Lung (tissue), 12 donors: ENCODE results near the gene HDAC4. TPM values are rescaled to one million over a fixed set of nuclear protein-coding genes. Genes with fewer than 3 reads are reported as not detected.

ENCODE experiments used
- ATAC-seq: fragments of 200-7000 bp; cut with Tn5 transposase; one replicate; pipeline ENCODE4 v1.9.1; 2020; ENCODE audit warnings: moderate number of reproducible peaks; ENCODE audit not compliant: insufficient read depth, low FRiP score
- DNase-seq, 3 donors: peaks; one replicate each; pipeline ENCODE4 v3.0.0-alpha.2; 2013 to 2017
- H3K27ac ChIP-seq, 2 donors: one replicate each; pipeline ENCODE4 v1.5.1; 2013; ENCODE audit warnings: mild to moderate bottlenecking in 2 of 2, moderate library complexity in 2 of 2, control low read depth in 1 of 2, inconsistent platforms in 1 of 2, low read depth in 1 of 2, low read length in 1 of 2
- H3K27me3 ChIP-seq, 3 donors: one replicate each; pipeline ENCODE4 v1.5.1; 2013; ENCODE audit warnings: low read length in 2 of 3; ENCODE audit not compliant: control insufficient read depth in 3 of 3, insufficient read depth in 3 of 3
- H3K36me3 ChIP-seq, 4 donors: one replicate each; pipeline ENCODE4 v1.5.1; 2013; ENCODE audit warnings: low read length in 4 of 4, mild to moderate bottlenecking in 1 of 4, moderate library complexity in 1 of 4; ENCODE audit not compliant: control insufficient read depth in 4 of 4, insufficient read depth in 4 of 4
- H3K4me1 ChIP-seq, 5 donors: one replicate each; pipeline ENCODE4 v1.5.1; 2013; ENCODE audit warnings: low read length in 5 of 5, mild to moderate bottlenecking in 2 of 5, moderate library complexity in 1 of 5; ENCODE audit not compliant: control insufficient read depth in 5 of 5, insufficient read depth in 5 of 5
- H3K4me3 ChIP-seq: one replicate; pipeline ENCODE4 v1.5.1; 2013; ENCODE audit warnings: mild to moderate bottlenecking, control low read depth, moderate library complexity
- H3K9ac ChIP-seq, 2 donors: one replicate each; pipeline ENCODE4 v1.5.1; 2013; ENCODE audit warnings: low read length in 2 of 2, control low read depth in 1 of 2; ENCODE audit not compliant: insufficient read depth in 1 of 2
- H3K9me3 ChIP-seq, 4 donors: one replicate each; pipeline ENCODE4 v1.5.1; 2013; ENCODE audit warnings: low read length in 3 of 4, mild to moderate bottlenecking in 1 of 4, moderate library complexity in 1 of 4; ENCODE audit not compliant: control insufficient read depth in 4 of 4, insufficient read depth in 3 of 4
- WGBS, 2 donors: extraction: QIAGEN DNeasy Blood & Tissue Kit; methylation state at CpG; one replicate each; pipeline ENCODE4 v1.1.7; 2013; 5-methylcytosine and 5-hydroxymethylcytosine counted together
- polyA plus RNA-seq, 2 donors: library from polyadenylated mRNA; stranded (reverse); fragments of 200-250 nt; gene quantifications; one replicate each; pipeline ENCODE4 v1.2.1, GENCODE V29; 2013
- total RNA-seq, 2 donors: library from RNA; depleted of rRNA in 1 of 2; stranded (reverse); fragments of >200 nt in 1 of 2; gene quantifications; one replicate each; pipeline ENCODE4 v1.2.1, GENCODE V29; 2014 to 2021
- TF ChIP-seq, protein P1 (sequence below): IDR thresholded peaks from 2 replicates; pipeline ENCODE4 v1.5.1; 2012; ENCODE audit warnings: mild to moderate bottlenecking; ENCODE audit errors: control extremely low read depth, extremely low read depth
- donor health status: control.
- donor health status: control.
- donor health status: Bipolar disorder and iron deficiency.
- donor health status: healthy.
- donor health status: DM: yes; HTN: yes; CAD: no.

The HDAC4 gene
- total and polyA plus RNA-seq, 4 donors, result 6.9 to 47.7 (median 20.7) TPM

DNA sequence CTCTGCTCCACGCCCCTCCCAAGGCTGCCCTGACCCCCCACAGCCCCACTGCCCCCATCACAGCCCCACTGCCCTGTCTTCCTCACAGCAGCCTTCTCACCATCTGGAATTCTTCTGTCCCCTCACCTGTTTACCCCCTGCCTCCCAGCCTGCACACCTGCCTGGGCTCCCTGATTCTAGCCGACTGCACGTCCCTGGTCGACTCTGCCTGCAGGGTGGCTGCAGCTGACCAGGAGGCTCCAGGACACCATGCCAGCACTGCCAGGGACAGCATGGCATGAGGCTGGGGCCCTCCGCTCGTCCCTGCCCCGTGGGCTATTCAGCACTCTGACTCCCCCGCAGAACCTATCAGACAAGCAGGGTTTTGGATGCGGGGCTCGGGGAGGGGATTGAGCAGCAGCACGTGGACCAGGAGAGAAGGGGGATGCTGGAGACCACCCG lies 254.1 kb downstream of the HDAC4 start:
- no peak for ATAC-seq
- Histone ChIP-seq H3K9me3 (no peaks in the 10 kb centered on the region), H3K4me3 (no peak overlapping the region), H3K4me1 (no peaks in the 10 kb centered on the region), H3K27ac (no peak overlapping the region), H3K36me3 (peaks cover 2 to 32% (median 7%) of the 10 kb centered on the region in 4 donors), H3K27me3 (no peaks in the 10 kb centered on the region), H3K9ac (no peak overlapping the region)
- DNase-seq, result no peak
- TF ChIP-seq, protein P1, sequence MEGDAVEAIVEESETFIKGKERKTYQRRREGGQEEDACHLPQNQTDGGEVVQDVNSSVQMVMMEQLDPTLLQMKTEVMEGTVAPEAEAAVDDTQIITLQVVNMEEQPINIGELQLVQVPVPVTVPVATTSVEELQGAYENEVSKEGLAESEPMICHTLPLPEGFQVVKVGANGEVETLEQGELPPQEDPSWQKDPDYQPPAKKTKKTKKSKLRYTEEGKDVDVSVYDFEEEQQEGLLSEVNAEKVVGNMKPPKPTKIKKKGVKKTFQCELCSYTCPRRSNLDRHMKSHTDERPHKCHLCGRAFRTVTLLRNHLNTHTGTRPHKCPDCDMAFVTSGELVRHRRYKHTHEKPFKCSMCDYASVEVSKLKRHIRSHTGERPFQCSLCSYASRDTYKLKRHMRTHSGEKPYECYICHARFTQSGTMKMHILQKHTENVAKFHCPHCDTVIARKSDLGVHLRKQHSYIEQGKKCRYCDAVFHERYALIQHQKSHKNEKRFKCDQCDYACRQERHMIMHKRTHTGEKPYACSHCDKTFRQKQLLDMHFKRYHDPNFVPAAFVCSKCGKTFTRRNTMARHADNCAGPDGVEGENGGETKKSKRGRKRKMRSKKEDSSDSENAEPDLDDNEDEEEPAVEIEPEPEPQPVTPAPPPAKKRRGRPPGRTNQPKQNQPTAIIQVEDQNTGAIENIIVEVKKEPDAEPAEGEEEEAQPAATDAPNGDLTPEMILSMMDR, result no peak
- 95 to 96% methylated on average over 12 of the region's 12 CpGs for WGBS, 2 donors

DNA sequence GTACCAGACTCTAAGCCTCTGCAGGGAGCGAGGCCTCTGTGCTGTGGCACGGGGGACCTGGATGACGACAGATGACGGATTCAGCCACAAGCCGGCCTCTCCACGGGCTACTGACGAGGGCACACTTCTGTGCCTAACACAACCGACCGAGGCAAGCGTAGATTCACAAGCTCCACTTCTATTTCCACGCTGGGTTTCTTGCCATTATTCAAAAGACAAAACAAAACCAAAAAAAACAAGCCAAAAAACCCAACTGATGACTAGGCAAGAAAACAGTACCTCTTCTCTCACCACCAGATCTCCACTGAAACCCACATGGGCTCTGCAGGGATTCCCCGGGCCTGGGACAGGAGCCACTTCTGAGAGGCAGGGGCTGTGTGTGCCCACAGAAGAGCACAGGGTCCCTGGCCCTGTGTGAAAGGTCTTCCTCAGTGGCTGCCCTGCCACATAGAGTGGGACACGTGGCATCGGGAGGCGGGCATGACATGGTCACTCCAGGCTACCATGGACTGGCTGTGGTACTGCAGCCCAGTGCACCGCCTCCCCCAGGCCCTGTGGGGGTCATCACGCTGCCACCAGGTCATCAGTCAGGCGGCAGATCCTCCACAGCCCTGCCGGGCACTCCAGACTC lies 254.7 kb downstream of the HDAC4 start:
- Histone ChIP-seq H3K9me3 (no peaks in the 10 kb centered on the region), H3K4me1 (no peaks in the 10 kb centered on the region), H3K27me3 (no peaks in the 10 kb centered on the region), H3K9ac (no peak overlapping the region), H3K4me3 (no peak overlapping the region), H3K36me3 (peaks cover 2 to 29% (median 7%) of the 10 kb centered on the region in 4 donors), H3K27ac (no peak overlapping the region)
- ATAC-seq (no peak), DNase-seq (no peak)
- TF ChIP-seq, protein P1, result no peak
- 87% methylated on average over 19 of the region's 19 CpGs for WGBS, 2 donors

DNA sequence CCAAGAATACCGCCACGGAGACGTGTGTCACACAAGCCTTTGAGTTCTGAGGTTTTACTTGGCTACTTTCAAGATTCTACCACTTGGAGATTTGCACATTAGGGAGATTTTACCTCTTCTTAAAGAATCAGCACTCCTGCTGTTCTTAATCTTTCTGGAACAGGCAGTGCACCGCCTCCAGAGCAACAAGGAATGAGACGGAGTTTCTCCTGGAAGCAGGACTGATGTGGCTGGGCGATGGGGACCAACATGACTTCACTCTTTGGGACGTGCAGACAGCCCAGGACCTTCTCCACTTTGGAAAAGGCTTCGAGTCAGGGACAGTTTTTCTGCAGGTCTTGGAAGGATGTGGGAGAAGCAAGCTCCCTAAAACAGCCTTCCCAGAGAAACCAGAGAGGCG lies 255.2 kb downstream of the HDAC4 start:
- ATAC-seq, result no peak

More for the DNA sequence above, 255.2 kb downstream of the HDAC4 start:
- no peaks in the 10 kb centered on the region for H3K27me3 ChIP-seq
- H3K4me3 ChIP-seq, result no peak overlapping the region
- 88 to 95% methylated on average over 9 of the region's 9 CpGs for WGBS, 2 donors
- no peak for DNase-seq
- no peaks in the 10 kb centered on the region for H3K4me1 ChIP-seq
- no peak overlapping the region for H3K27ac ChIP-seq
- no peaks in the 10 kb centered on the region for H3K9me3 ChIP-seq
- TF ChIP-seq, protein P1, result no peak
- no peak overlapping the region for H3K9ac ChIP-seq
- H3K36me3 ChIP-seq, result peaks cover 2 to 29% (median 7%) of the 10 kb centered on the region in 4 donors
